ENCODE results near the gene MYADM. TPM values are rescaled to one million over a fixed set of nuclear protein-coding genes. Genes with fewer than 3 reads are reported as not detected.

The MYADM gene
- total RNA-seq, 3 donors from 2014 or later = 30.2 to 54.6 (median 41.9) TPM

DNA sequence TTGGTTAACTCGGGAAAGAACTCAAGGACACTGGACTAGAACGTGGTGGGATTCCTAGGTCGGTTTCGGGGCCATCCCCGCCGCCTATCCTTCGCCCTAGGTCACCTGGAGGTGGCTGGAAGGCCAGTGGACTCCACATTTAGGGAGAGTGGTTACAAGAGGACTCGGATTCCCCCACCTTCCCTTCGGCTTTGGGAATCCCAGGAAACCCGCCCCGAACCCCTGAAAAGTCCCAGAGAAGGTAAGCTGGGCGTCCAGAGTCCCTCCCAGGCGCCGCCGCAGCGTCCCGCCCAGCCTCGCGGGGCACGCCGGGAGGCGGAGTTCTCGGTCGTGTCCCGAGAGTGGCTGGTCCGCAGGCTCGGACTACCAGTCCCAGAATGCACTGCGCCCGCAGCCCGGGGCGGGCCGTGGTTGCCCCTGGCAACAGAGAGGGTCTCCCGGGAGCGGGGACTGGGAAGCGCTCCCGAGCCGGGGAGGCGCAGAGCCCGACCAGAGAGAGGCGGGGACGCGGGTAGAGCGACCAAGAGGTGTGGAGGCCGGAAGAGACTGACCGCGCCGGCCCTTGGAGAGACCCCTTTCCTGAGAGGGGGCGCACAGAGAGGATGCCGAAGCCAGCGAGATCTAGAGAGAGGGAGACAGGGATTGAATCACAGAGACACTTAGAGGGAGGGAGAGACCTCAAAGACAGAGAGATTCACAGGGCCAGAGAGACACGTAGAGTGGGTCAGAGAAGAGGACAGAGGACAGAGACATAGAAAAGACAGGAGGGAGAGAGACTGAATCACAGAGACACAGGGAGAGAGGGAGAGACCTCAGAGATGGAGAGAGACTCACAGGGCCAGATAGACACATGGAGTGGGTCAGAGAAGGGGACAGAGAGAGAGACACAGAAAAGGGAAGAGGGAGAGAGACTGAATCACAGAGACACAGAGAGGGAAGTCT, 11.7 kb downstream of the MYADM start:
- Histone ChIP-seq H3K4me3 (peak overlapping the region; percentile 42 to 72 (median 54)), H3K27ac (peak overlapping the region in 1 of 2 donors; percentile 1), H3K4me1 (peaks cover 0 to 9% of the 10 kb centered on the region in 2 donors), H3K36me3 (peaks cover 1% of the 10 kb centered on the region), H3K27me3 (peaks cover 0 to 35% of the 10 kb centered on the region in 2 donors), H3K9me3 (no peaks in the 10 kb centered on the region)
- intact Hi-C loops (cut with DNase I; ENCODE audit: low total_unique reads) = loop anchor here (5.0 to 10.0 kb wide), 3 partner anchors 235 to 595 kb away; partner anchors contain the start of genes CDC42EP5, PRPF31, TFPT and ZNF765
- TF ChIP-seq POLR2AphosphoS5 (IDR thresholded peaks at IDR 0.05) (peak in 1 of 3 donors; percentile 7), POLR2A (IDR thresholded peaks at IDR 0.05) (no peak)
- TF ChIP-seq, protein P1, sequence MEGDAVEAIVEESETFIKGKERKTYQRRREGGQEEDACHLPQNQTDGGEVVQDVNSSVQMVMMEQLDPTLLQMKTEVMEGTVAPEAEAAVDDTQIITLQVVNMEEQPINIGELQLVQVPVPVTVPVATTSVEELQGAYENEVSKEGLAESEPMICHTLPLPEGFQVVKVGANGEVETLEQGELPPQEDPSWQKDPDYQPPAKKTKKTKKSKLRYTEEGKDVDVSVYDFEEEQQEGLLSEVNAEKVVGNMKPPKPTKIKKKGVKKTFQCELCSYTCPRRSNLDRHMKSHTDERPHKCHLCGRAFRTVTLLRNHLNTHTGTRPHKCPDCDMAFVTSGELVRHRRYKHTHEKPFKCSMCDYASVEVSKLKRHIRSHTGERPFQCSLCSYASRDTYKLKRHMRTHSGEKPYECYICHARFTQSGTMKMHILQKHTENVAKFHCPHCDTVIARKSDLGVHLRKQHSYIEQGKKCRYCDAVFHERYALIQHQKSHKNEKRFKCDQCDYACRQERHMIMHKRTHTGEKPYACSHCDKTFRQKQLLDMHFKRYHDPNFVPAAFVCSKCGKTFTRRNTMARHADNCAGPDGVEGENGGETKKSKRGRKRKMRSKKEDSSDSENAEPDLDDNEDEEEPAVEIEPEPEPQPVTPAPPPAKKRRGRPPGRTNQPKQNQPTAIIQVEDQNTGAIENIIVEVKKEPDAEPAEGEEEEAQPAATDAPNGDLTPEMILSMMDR (IDR thresholded peaks at IDR 0.05) = no peak
- DNase-seq (ENCODE audit: low spot score in 2 of 2) = peak; percentile 83 to 87

DNA sequence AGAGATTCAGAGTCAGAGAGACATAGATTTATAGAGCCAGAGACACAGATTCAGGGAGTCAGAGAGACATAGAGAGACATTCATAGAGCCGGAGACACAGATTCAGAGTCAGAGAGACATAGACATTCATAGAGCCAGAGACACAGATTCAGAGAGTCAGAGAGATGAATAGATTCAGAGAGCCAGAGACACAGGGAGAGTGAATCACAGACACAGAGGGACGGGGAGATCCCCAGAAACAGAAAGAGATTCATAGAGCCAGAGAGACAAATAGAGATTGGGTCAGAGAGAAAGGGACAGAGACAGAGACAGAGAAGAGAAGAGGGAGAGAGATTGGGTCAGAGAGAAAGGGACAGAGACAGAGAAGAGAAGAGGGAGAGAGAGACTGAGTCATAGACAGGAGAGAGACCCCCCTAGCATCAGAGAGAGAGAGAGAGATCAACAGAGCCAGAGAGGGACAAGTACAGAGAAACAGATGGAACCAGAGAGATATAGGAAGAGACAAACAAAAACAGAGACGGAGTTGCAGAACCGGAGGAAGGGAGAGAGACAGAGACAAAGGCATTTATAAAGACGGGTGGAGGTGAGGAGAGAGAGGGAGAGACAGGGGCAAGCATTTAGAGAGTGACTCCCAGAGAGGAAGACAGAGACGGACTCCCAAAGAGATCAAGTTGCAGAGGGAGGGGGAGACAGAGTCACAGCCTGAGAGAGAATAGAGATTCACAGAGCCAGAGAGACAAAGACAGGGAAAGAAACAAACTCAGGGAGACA, 13.2 kb downstream of the MYADM start:
- intact Hi-C loops (cut with DNase I; ENCODE audit: low total_unique reads) = loop anchor here (5.0 to 10.0 kb wide), 2 partner anchors 484 to 594 kb away; partner anchors contain the start of genes CDC42EP5 and ZNF765
- no peak overlapping the region for H3K4me3 ChIP-seq
- peaks cover 0 to 9% of the 10 kb centered on the region in 2 donors for H3K4me1 ChIP-seq
- H3K27me3 ChIP-seq = peaks cover 0 to 42% of the 10 kb centered on the region in 2 donors
- TF ChIP-seq POLR2A (IDR thresholded peaks at IDR 0.05) = no peak
- no peak for TF ChIP-seq POLR2AphosphoS5 (IDR thresholded peaks at IDR 0.05)
- TF ChIP-seq, protein P1 (IDR thresholded peaks at IDR 0.05) = no peak
- H3K36me3 ChIP-seq = no peaks in the 10 kb centered on the region
- H3K27ac ChIP-seq = no peak overlapping the region
- no peaks in the 10 kb centered on the region for H3K9me3 ChIP-seq
- DNase-seq (ENCODE audit: low spot score in 2 of 2) = no peak

DNA sequence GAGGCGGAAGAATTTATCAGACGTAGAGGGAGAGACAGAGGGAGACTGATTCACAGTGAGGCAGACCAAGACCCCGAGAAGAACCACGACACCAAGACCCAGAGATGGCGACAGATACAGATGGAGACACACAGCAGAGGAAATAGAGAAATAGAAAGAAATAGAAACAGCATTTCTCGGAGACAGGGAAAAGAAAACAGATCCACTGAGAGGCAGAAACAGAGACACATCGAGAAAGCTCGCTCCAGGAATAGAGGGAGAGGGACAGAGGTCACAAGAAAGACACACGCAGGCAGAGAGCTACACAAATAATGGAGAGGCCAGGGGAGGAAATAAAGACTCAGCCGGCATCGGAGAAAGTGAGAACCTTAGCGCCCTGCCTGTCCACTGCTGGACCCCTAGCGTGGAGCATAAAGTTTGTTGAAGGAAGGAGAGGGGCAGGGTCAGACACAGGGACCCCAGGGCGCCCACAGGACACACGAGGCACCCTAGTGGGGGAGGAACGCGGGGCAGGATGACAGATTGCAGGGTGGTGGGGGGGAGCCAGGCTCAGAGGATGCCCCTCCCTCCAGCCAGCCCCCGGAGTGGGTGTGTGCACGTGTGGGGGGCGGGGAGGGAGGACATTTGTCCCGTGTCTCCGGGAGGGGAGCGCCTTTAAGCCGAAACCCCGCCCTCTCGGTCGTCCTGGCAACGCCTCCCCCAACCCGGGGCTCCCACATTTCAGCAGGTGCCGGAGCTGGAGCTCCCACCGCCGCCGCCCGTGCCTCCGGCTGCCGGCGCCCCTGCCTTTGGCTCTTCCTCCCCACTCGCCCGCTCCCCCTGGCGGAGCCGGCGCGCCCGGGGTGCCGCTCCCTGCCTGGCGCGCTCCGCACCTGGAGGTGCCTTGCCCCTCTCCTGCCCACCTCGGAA, 14.1 kb downstream of the MYADM start, which contains the start of gene PRKCG:
Gene PRKCG (plus strand): TSS at position 716 of the 909 bp plus-strand sequence. CDS start 298 bp downstream, outside the sequence.
- Histone ChIP-seq H3K9me3 (no peaks in the 10 kb centered on the region), H3K27me3 (peaks cover 0 to 42% of the 10 kb centered on the region in 2 donors), H3K4me3 (peak within 1 kb of the TSS; percentile 13 to 59 (median 39)), H3K27ac (no peak within 1 kb of the TSS), H3K36me3 (no peaks in the 10 kb centered on the region), H3K4me1 (peaks cover 0 to 9% of the 10 kb centered on the region in 2 donors)
- DNase-seq (ENCODE audit: low spot score in 2 of 2) = no peak
- intact Hi-C loops (cut with DNase I; ENCODE audit: low total_unique reads) = loop anchor here (5.0 to 10.0 kb wide), 2 partner anchors 484 to 593 kb away; partner anchors contain the start of genes CDC42EP5 and ZNF765
- TF ChIP-seq, protein P1 (IDR thresholded peaks at IDR 0.05) = peak in 1 of 3 donors; percentile 32
- TF ChIP-seq POLR2AphosphoS5 (IDR thresholded peaks at IDR 0.05) = no peak

DNA sequence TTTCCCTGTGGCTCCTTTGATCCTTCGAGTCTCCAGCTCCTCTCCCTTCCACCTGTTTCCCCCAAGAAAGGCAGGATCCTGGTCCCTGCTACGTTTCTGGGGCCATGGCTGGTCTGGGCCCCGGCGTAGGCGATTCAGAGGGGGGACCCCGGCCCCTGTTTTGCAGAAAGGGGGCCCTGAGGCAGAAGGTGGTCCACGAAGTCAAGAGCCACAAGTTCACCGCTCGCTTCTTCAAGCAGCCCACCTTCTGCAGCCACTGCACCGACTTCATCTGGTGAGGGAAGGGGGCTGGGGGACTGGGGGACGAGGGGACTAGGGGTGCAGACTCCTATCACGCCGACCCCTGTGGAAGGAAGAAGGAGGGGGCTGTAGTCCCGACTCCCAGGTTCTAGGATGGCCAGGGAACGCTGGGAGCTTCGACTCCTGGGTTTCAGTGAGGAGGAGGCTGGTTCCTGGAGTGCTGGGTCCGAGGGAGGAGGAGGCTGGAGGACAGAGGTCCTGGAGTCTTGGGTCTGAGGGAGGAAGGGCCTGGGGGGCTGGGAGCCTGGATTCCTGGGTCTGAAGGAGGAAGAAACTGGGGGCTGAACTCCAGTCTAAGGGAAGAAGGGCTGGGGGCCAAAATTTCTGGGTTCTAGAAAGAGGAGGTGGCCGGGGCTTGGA, 14.8 kb downstream of the MYADM start:
- intact Hi-C loops (cut with DNase I; ENCODE audit: low total_unique reads) = loop anchor here (5.0 to 10.0 kb wide), 2 partner anchors 485 to 592 kb away; partner anchors contain the start of genes CDC42EP5 and ZNF765
- Histone ChIP-seq H3K27me3 (peaks cover 0 to 42% of the 10 kb centered on the region in 2 donors), H3K9me3 (no peaks in the 10 kb centered on the region), H3K36me3 (no peaks in the 10 kb centered on the region), H3K4me1 (peaks cover 0 to 9% of the 10 kb centered on the region in 2 donors), H3K4me3 (peak overlapping the region in 2 of 3 donors; percentile 39 to 59), H3K27ac (no peak overlapping the region)
- TF ChIP-seq POLR2AphosphoS5 (IDR thresholded peaks at IDR 0.05) = no peak
- TF ChIP-seq, protein P1 (IDR thresholded peaks at IDR 0.05) = no peak
- TF ChIP-seq POLR2A (IDR thresholded peaks at IDR 0.05) = no peak
- DNase-seq (ENCODE audit: low spot score in 2 of 2) = no peak

Data from breast epithelium (tissue), 4 donors.